ENCODE results near the gene MIB2. TPM values are rescaled to one million over a fixed set of nuclear protein-coding genes. Genes with fewer than 3 reads are reported as not detected.
"Not testable (repeated sequence)": the region's sequence is repeated elsewhere in the genome, so short reads cannot be mapped to it uniquely, and the experiment has no call there.

MIB2 gene
- total RNA-seq, 1 experiment from 2014 or later, result 44.8 TPM

DNA sequence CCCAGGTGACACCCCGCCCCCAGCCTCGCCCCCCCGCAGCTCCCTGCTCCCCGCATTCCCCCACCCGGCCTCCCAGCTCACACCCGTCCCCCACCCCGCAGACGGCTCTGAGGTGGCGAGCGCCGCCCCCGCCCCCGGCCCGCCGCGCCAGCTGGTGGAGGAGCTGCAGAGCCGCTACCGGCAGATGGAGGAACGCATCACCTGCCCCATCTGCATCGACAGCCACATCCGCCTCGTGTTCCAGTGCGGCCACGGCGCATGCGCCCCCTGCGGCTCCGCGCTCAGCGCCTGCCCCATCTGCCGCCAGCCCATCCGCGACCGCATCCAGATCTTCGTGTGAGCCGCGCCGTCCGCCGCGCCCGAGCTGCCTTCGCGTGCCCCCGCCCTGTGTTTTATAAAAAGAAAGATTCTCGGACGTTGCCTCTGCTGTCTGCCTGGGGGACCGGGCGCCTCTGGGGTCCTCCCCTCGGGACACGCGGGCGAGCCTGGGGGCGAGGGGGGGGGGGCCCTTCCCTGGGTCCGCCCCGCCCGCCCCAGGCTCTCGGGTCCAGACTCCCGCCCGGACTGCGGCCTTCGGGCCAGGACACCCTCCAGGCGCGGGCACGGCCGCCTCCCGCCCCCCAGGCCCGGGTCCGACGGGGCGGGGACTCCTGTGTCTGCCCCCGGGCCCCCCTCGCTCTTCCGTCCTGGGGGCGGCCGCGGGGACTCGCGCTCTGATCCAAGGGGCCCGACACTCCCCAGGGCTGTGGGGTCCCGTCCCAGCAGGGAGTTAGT lies 15.1 kb downstream of the MIB2 start:
- Histone ChIP-seq H3K4me1 (replicated peaks) (no peaks in the 10 kb centered on the region), H3K27me3 (replicated peaks) (no peaks in the 10 kb centered on the region), H3K4me3 (no peak overlapping the region), H3K9me3 (replicated peaks) (no peaks in the 10 kb centered on the region), H3K36me3 (0 out of 2 replicates have a peak, but pooled peaks cover 5% of the 10 kb centered on the region), H3K27ac (no peak overlapping the region)
- DNase-seq (ENCODE audit: low read depth in 1 of 2, low spot score in 2 of 2), result no peak

DNA sequence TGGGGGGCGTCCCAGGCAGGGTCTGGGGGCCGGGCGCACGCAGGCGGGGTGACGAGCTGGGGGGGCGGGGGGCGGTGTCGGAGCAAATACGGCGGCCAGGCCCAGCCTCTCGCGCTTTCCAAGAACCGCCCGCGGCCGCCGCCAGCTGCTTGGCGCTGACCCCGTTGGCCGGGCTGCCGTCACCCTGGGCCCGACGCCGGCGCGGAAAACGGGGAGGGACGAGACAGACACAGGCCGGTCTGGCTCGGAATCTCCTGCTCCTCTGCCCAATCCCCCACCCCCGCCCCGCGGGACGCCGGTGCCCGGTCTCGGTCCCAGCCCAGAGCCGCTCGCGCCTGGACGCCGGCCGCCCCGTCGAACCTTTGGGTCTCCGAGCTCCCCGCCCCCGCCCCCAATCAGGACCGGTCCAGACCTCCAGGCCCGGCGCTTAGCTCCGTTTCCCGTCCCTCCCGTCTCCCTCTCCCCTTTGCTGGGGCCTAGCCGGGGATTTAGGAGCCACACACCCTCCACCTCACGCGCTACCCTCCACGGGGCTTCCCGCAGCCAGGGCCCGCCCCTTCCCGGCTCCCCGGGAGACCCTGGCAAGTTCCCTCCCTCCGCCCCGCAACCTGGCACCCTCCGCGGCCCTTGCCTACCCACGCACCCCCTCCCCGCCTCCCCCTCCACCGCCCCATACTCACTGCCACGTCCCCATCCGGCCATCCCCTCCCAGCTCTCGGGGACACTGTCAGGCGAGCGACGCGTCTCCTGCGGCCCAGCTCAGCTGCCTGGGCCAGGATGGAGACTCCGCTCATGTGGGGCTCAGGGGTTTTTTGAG lies 15.9 kb downstream of the MIB2 start:
- Histone ChIP-seq H3K4me3 (no peak overlapping the region), H3K27ac (no peak overlapping the region), H3K9me3 (replicated peaks) (no peaks in the 10 kb centered on the region), H3K27me3 (replicated peaks) (no peaks in the 10 kb centered on the region), H3K36me3 (0 out of 2 replicates have a peak, but pooled peaks cover 5% of the 10 kb centered on the region), H3K4me1 (replicated peaks) (no peaks in the 10 kb centered on the region)
- no peak for DNase-seq (ENCODE audit: low read depth in 1 of 2, low spot score in 2 of 2)

DNA sequence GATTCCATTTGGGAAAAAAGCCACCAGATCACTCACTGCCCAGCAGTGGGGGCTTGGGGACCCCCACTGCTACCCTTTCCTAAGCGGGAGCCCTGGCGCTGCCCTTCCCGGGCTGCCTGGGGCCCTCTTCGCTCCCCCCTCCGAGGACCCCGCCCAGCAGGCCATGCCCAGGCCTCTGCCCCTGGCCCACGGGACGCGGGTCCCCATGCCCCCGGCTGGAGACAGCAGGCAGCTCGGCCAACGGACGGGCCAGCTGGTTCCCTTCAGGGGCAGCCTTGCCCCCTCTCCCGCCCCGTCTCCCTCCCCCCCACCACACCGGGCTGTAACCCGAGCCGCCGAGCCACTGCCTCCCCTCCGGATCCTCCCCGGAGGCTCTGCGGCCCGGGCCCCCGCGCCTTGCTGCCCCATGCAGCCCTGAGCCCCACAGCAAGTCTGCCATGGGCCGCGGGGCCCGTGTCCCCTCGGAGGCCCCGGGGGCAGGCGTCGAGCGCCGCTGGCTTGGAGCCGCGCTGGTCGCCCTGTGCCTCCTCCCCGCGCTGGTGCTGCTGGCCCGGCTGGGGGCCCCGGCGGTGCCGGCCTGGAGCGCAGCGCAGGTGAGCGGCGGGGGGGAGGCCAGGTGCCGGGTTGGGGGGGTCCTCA lies 16.6 kb downstream of the MIB2 start, which contains the start of gene MMP23B:
MMP23B (plus strand) TSS at position 392 of the 639 bp plus-strand sequence; CDS start at position 438, 46 bp downstream.
- Histone ChIP-seq H3K4me1 (replicated peaks) (no peaks in the 10 kb centered on the region), H3K27ac (no peak within 1 kb of the TSS), H3K9me3 (replicated peaks) (no peaks in the 10 kb centered on the region), H3K27me3 (replicated peaks) (no peaks in the 10 kb centered on the region), H3K36me3 (peaks cover 9% of the 10 kb centered on the region; the same call in 1 of the 2 replicates), H3K4me3 (no peak within 1 kb of the TSS)
- no peak for DNase-seq (ENCODE audit: low read depth in 1 of 2, low spot score in 2 of 2)

DNA sequence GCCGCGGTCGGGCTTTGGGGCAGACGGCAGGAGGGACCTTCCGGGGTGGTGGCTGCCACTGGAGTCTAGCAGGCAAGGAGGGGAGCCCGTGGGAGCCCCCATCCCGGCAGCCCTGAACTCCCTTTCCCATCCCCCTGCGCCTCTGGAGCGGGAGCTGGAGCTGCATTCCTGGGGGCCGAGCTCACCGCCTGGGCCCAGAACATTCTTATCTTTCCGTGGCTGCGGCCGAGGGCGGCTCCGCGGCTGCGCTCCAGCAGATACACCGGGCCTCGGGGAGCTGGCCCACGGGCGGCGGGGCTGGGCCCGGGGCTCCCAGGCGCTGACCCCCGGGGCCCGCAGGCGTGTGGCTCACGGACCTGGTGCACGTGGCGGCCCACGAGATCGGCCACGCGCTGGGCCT lies 18.1 kb downstream of the MIB2 start:
- not testable (repeated sequence) for H3K4me3 ChIP-seq; DNase-seq (ENCODE audit: low read depth in 1 of 2, low spot score in 2 of 2); H3K9me3 ChIP-seq (replicated peaks)

DNA sequence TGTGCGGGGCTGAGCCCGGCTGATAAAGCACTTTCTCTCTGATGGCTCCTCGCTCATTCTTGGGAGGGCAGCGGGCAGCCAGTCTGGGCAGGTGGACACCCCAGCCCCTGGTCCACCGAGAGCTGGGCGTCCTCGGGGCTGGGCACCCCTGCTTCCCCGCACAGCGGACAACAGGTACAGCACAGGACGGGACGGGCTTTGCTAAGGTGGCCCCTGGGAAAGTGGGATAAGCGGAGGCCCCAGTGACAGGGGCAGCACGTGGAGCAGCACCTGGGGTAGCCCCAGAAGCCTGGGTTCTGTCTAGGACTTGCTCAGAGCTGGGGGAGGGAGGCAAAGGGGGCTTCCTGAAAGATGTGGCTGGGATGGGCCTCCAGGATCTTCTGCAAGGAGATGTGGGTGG lies 19.3 kb downstream of the MIB2 start:
- DNase-seq (ENCODE audit: low read depth in 1 of 2, low spot score in 2 of 2), result peak in 1 of 2 experiments; percentile 40

More for the DNA sequence above, 18.1 kb downstream of the MIB2 start:
- not testable (repeated sequence) for H3K27me3 ChIP-seq (replicated peaks); H3K36me3 ChIP-seq; H3K27ac ChIP-seq; H3K4me1 ChIP-seq (replicated peaks)

DNA sequence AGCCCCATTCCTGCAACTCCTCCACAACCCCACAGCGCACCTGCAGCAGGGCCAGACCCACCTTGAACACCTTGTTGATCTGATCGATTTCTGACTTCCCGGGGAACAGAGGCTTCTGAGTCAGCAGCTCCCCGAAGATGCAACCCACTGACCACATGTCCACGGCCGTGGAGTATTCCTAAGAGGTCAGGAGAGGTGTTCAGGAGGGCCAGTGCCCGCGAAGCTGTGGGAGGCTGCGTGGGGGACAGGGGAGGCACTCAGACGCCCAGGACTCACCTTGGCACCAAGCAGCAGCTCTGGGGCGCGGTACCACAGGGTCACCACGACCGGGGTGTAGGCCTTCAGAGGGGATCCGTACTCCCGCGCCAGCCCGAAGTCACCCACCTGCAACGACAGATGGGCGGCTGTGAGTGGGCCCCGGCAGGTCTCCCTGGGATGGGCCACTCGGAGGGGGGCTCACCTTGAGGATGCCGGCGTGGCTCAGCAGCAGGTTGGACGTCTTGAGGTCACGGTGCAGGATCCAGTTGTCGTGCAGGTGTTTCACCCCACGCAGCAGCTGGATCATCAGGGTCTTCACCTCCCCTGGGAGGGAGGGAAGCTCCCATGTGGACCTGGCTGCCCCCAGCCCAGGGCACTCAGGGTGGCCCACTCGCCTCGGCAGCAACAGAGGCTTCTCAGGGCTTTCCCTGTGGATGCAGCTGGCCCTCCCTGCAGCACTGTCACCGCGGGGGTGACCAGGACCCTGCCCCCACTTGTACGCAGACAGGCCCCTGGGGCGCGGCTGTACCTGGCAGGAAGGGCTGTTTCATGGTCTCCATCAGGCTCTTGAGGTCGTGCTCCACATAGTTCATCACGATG lies 21.6 kb downstream of the MIB2 start:
- not testable (repeated sequence) for H3K27ac ChIP-seq; H3K36me3 ChIP-seq; H3K4me3 ChIP-seq; H3K4me1 ChIP-seq (replicated peaks); H3K9me3 ChIP-seq (replicated peaks); H3K27me3 ChIP-seq (replicated peaks)
- DNase-seq (ENCODE audit: low read depth in 1 of 2, low spot score in 2 of 2), result peak in 1 of 2 experiments; percentile 38

More for the DNA sequence above, 19.3 kb downstream of the MIB2 start:
- H3K36me3 ChIP-seq; H3K27me3 ChIP-seq (replicated peaks); H3K4me3 ChIP-seq; H3K27ac ChIP-seq; H3K9me3 ChIP-seq (replicated peaks); H3K4me1 ChIP-seq (replicated peaks): not testable (repeated sequence)

DNA sequence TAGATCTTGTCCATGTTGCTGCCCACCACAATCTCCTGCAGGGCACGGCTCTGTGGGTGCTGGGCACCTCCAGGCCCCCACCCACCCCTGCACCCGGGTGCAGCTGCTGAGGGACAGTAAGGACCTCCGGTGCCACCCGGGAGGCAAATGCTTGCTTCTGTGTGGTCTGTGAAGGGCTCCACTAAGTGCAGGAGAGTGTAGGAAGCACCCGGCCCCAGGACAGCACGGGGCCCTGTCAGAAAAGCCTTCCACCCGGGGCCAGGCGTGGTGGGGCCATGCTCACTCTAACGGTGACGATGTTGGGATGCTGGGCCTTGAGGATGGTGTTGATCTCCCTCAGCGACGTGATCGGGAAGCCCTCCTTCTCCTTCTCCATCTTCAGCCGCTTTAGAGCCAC lies 22.2 kb downstream of the MIB2 start:
- not testable (repeated sequence) for H3K27me3 ChIP-seq (replicated peaks); H3K36me3 ChIP-seq; H3K27ac ChIP-seq; H3K4me1 ChIP-seq (replicated peaks); H3K9me3 ChIP-seq (replicated peaks); H3K4me3 ChIP-seq
- peak in 1 of 2 experiments; percentile 37 for DNase-seq (ENCODE audit: low read depth in 1 of 2, low spot score in 2 of 2)

DNA sequence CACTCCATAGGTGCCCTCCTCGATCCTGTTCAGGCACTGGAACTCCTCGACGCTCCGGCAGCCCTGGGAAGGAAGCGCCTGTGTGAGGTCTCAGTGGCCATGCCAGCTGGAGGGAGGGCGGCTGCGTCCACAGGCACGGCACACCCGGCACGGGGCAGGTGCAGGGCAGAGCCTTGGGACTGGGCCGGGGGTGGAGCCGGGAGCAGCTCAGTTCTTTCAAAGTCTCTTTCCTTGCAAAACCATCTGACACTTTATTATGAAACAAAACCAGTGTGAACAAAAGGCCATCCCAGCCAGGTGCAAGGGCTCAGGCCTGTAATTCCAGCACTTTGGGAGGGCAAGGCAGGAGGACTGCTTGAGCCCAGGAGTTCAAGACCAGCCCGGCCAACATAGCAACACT lies 23.2 kb downstream of the MIB2 start:
- not testable (repeated sequence) for H3K9me3 ChIP-seq (replicated peaks); H3K27ac ChIP-seq; H3K36me3 ChIP-seq; H3K27me3 ChIP-seq (replicated peaks); H3K4me3 ChIP-seq; H3K4me1 ChIP-seq (replicated peaks)
- DNase-seq (ENCODE audit: low read depth in 1 of 2, low spot score in 2 of 2), result peak in 1 of 2 experiments; percentile 39

DNA sequence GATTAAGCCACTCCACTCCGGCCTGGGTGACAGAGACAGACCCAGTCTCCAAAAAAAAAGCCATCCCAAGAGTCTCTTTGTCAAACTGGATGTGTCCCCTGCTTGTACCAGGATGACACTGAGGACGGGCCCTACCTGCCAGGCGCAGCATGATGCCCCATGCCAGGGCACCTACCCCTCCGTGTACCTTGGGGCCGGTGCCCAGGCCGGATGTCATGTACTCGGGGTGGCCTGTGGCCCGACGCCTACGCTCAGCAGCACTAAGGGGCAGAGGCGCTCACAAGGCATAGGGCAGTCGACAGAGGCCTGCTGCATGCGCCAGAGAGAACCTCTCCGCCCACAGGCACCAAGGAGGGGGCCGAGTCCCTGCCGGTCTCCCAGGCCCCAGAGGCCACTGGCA lies 24.1 kb downstream of the MIB2 start:
- not testable (repeated sequence) for H3K27ac ChIP-seq; H3K4me1 ChIP-seq (replicated peaks); H3K9me3 ChIP-seq (replicated peaks); H3K27me3 ChIP-seq (replicated peaks); H3K4me3 ChIP-seq; H3K36me3 ChIP-seq
- DNase-seq (ENCODE audit: low read depth in 1 of 2, low spot score in 2 of 2), result peak in 1 of 2 experiments; percentile 19

DNA sequence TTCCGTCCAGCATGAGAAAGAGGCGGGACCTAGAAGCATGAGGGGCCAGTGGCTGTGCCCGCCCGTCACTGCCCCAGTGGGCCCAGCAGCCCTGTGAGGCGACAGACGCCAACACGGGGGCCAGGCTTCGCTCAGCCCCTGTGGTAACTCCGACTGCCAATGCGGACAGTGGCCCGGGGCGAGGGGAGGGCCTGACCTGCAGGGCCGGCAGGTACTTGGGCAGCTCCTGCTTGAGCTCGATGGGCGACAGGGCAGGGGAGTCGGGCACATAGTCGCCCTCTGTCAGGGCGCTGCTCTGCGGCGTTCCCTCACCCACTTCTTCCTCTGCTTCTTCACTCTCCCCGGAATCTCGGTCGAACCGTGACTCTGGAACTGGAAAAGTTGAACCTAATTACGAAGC lies 24.8 kb downstream of the MIB2 start:
- DNase-seq (ENCODE audit: low read depth in 1 of 2, low spot score in 2 of 2), result peak in 1 of 2 experiments; percentile 35
- not testable (repeated sequence) for H3K4me1 ChIP-seq (replicated peaks); H3K9me3 ChIP-seq (replicated peaks); H3K27ac ChIP-seq; H3K36me3 ChIP-seq; H3K27me3 ChIP-seq (replicated peaks); H3K4me3 ChIP-seq

DNA sequence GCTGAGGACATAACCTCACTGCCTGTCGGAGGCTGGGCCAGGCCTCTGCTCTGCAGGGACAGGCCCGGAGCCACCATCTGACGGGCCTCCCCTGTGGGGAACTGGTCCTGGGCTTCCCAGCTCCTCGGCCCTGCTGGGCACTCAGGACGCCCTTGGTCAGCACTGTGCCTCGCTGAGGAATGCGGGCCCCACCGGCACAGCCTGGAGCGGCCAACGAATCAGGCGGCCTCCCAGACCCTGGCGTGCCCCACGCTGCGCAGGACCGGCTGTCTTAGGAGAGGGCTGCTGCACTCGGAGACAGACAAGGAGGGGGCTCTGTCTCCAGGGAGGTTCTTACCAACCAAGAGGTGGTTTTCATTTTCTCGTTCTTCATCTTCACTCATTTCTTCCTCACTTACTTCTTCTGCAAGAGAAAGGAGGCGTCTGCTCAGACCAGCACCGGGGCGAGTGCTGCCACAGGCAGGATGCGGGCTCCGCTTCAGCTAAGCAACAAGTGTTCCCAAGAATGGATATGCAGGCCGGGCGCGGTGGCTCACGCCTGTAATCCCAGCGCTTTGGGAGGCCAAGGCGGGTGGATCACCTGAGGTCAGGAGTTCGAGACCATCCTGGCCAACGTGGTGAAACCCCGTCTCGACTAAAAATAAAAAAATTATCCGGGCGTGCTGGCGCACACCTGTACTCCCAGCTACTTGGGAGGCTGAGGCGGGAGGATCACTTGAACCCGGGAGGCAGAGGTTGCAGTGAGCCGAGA lies 25.6 kb downstream of the MIB2 start:
- H3K4me1 ChIP-seq (replicated peaks); H3K9me3 ChIP-seq (replicated peaks): not testable (repeated sequence)

DNA sequence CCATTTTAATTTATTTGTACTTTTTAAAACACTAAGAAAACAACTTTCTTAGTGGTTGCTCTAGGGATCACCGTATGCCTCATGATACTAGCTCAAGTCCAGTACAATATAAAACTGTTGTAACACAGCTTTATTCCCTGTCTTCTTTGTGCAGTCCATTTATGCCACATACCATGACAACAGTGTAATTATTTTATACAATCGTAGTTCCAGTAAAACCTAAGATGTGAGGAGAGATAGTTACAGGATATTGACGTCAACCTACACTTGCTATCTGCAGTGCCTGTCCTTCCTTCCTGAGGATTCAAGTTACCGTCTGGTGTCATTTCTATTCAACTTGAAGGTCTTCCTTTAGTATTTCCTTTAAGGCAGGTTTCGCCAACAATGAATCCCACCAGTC lies 31.0 kb downstream of the MIB2 start:
- H3K27me3 ChIP-seq (replicated peaks); H3K9me3 ChIP-seq (replicated peaks); H3K27ac ChIP-seq; H3K4me1 ChIP-seq (replicated peaks); H3K4me3 ChIP-seq; H3K36me3 ChIP-seq; DNase-seq (ENCODE audit: low read depth in 1 of 2, low spot score in 2 of 2): not testable (repeated sequence)

More for the DNA sequence above, 25.6 kb downstream of the MIB2 start:
- not testable (repeated sequence) for H3K36me3 ChIP-seq; H3K27ac ChIP-seq; H3K27me3 ChIP-seq (replicated peaks); H3K4me3 ChIP-seq
- DNase-seq (ENCODE audit: low read depth in 1 of 2, low spot score in 2 of 2), result peak in 1 of 2 experiments; percentile 28
